ENCODE measurements around the gene NECAB3. TPM values are rescaled to one million over a fixed set of nuclear protein-coding genes. Genes with fewer than 3 reads are reported as not detected.

Gene NECAB3
- total RNA-seq, 1 donor from 2014 or later: 19.5 TPM

DNA sequence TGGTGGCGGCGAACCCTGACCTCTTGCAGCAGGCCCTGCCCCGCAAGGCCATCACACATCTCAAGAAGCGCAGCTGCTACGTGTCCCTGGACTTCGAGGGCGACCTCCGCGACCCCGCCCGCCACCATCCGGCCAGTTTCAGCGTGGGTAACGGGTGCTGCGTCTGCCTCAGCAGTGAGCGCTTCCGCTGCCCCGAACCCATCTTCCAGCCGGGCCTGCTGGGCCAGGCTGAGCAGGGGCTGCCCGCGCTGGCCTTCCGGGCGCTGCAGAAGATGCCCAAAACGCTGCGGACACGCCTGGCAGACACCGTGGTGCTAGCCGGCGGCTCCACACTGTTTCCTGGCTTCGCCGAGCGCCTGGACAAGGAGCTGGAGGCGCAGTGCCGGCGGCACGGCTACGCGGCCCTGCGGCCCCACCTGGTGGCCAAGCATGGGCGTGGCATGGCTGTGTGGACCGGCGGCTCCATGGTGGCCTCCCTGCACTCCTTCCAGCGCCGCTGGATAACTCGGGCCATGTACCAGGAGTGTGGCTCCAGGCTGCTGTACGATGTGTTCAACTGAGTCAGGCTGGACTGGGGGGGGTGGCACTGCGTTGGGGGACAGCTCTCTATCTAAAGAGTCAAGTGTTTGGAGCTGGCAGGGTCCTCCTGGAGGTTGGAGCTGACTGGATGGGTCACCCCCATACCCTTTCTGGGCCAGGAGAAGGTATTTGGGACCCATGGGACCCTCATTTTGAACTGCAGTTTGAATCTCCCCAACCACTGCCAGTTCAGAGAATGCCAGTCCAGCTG, 6.4 kb downstream of the NECAB3 start:
- TF ChIP-seq, protein P1, sequence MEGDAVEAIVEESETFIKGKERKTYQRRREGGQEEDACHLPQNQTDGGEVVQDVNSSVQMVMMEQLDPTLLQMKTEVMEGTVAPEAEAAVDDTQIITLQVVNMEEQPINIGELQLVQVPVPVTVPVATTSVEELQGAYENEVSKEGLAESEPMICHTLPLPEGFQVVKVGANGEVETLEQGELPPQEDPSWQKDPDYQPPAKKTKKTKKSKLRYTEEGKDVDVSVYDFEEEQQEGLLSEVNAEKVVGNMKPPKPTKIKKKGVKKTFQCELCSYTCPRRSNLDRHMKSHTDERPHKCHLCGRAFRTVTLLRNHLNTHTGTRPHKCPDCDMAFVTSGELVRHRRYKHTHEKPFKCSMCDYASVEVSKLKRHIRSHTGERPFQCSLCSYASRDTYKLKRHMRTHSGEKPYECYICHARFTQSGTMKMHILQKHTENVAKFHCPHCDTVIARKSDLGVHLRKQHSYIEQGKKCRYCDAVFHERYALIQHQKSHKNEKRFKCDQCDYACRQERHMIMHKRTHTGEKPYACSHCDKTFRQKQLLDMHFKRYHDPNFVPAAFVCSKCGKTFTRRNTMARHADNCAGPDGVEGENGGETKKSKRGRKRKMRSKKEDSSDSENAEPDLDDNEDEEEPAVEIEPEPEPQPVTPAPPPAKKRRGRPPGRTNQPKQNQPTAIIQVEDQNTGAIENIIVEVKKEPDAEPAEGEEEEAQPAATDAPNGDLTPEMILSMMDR (IDR thresholded peaks at IDR 0.05; ENCODE audit: insufficient read depth, low read depth, low read length): peak; percentile 72
- no peak for TF ChIP-seq EZH2 (IDR thresholded peaks at IDR 0.05; ENCODE audit: insufficient read depth, low read length)
- H3K4me1 ChIP-seq (ENCODE audit: insufficient read depth, low read length): peaks cover 42% of the 10 kb centered on the region
- peak overlapping the region; percentile 20 for H3K4me3 Mint-ChIP-seq (ENCODE audit: unreplicated experiment)
- no peaks in the 10 kb centered on the region for H3K9me3 ChIP-seq (ENCODE audit: insufficient read depth, low read depth, low read length)
- no peaks in the 10 kb centered on the region for H3K36me3 ChIP-seq (ENCODE audit: insufficient read depth, low read length)
- FAIRE-seq (no peak), DNase-seq (ENCODE audit: low read depth) (no peak)
- peaks cover 2% of the 10 kb centered on the region for H3K27me3 Mint-ChIP-seq (ENCODE audit: low read depth, unreplicated experiment)
- peak overlapping the region; percentile 58 for H3K9ac ChIP-seq (ENCODE audit: low read length)
- peak overlapping the region; percentile 75 for H3K27ac Mint-ChIP-seq (ENCODE audit: unreplicated experiment)
- H2AFZ ChIP-seq (ENCODE audit: low read depth, low read length): peak overlapping the region; percentile 86
- H3K4me1 Mint-ChIP-seq (ENCODE audit: low read depth, unreplicated experiment): peaks cover 23% of the 10 kb centered on the region
- H3K4me3 ChIP-seq (ENCODE audit: insufficient read depth, low read depth, low read length): peak overlapping the region; percentile 62
- H3K36me3 Mint-ChIP-seq (ENCODE audit: low read depth, unreplicated experiment): peaks cover 22% of the 10 kb centered on the region
- H3K4me2 ChIP-seq (ENCODE audit: low read length): peak overlapping the region; percentile 94
- no peak overlapping the region for H3K27ac ChIP-seq (ENCODE audit: low read depth, low read length)
- H3K27me3 ChIP-seq (ENCODE audit: insufficient read depth, low read length): no peaks in the 10 kb centered on the region
- no peaks in the 10 kb centered on the region for H3K9me3 Mint-ChIP-seq (ENCODE audit: unreplicated experiment)
- H4K20me1 ChIP-seq (ENCODE audit: insufficient read depth, low read length): peaks cover 43% of the 10 kb centered on the region
- peaks cover under 1% of the 10 kb centered on the region for H3K79me2 ChIP-seq (ENCODE audit: insufficient read depth, low read length)

DNA sequence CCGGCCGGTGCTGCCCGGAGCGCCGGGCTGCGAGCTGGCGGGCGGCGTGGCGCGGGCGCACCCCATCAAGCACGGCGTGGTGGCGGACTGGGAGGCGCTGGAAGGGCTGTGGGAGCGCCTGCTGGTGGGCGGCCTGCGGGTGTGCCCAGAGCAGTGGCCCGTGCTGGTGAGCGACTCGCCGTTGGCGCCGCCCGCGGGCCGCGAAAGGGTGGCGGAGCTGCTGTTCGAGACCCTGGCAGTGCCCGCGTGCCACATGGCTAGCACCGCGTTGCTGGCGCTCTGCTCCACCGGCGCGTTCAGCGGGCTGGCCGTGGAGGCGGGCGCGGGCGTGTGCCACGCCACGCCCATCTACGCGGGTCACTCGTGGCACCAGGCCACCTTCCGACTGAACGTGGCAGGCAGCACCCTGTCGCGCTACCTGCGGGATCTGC, 7.0 kb downstream of the NECAB3 start:
- Mint-ChIP-seq H3K36me3 (ENCODE audit: low read depth, unreplicated experiment) (peaks cover 21% of the 10 kb centered on the region), H3K27me3 (ENCODE audit: low read depth, unreplicated experiment) (peaks cover 2% of the 10 kb centered on the region), H3K4me1 (ENCODE audit: low read depth, unreplicated experiment) (peaks cover 25% of the 10 kb centered on the region), H3K9me3 (ENCODE audit: unreplicated experiment) (no peaks in the 10 kb centered on the region), H3K27ac (ENCODE audit: unreplicated experiment) (no peak overlapping the region), H3K4me3 (ENCODE audit: unreplicated experiment) (peak overlapping the region; percentile 20)
- H4K20me1 ChIP-seq (ENCODE audit: insufficient read depth, low read length): peaks cover 37% of the 10 kb centered on the region
- H2AFZ ChIP-seq (ENCODE audit: low read depth, low read length): peak overlapping the region; percentile 86
- H3K4me3 ChIP-seq (ENCODE audit: insufficient read depth, low read depth, low read length): peak overlapping the region; percentile 62
- H3K4me2 ChIP-seq (ENCODE audit: low read length): peak overlapping the region; percentile 94
- no peaks in the 10 kb centered on the region for H3K27me3 ChIP-seq (ENCODE audit: insufficient read depth, low read length)
- FAIRE-seq (no peak), DNase-seq (ENCODE audit: low read depth) (no peak)
- peaks cover 36% of the 10 kb centered on the region for H3K4me1 ChIP-seq (ENCODE audit: insufficient read depth, low read length)
- no peaks in the 10 kb centered on the region for H3K9me3 ChIP-seq (ENCODE audit: insufficient read depth, low read depth, low read length)
- H3K36me3 ChIP-seq (ENCODE audit: insufficient read depth, low read length): no peaks in the 10 kb centered on the region
- peak overlapping the region; percentile 58 for H3K9ac ChIP-seq (ENCODE audit: low read length)
- no peaks in the 10 kb centered on the region for H3K79me2 ChIP-seq (ENCODE audit: insufficient read depth, low read length)
- no peak overlapping the region for H3K27ac ChIP-seq (ENCODE audit: low read depth, low read length)
- TF ChIP-seq, protein P1 (IDR thresholded peaks at IDR 0.05; ENCODE audit: insufficient read depth, low read depth, low read length): no peak
- TF ChIP-seq EZH2 (IDR thresholded peaks at IDR 0.05; ENCODE audit: insufficient read depth, low read length): peak; percentile 16
